C4-2B (cell line): ENCODE data around the gene GLI1.

Experiments used
- CTCF ChIP-seq: fragments of 450-650 bp; conservative IDR thresholded peaks from 2 replicates; pipeline ENCODE4 v1.5.1; 2017; ENCODE audit warnings: mild to moderate bottlenecking
- ZFX ChIP-seq: fragments of 450-650 bp; IDR thresholded peaks from 2 replicates; pipeline ENCODE4 v1.6.1; 2017

GRCh38 chr12:57498571-57498970, 39.0 kb downstream of the GLI1 start:
- no peak for TF ChIP-seq ZFX
- no peak for TF ChIP-seq CTCF
